ENCODE data around the gene AP2A1.

GRCh38 chr19:49835562-49835961, 68.8 kb downstream of the AP2A1 start:
- TF ChIP-seq CTCF (IDR thresholded peaks at IDR 0.05) (no peak), POLR2A (IDR thresholded peaks at IDR 0.05) (no peak)
